ENCODE data around the gene HS3ST2. TPM values are rescaled to one million over a fixed set of nuclear protein-coding genes. Genes with fewer than 3 reads are reported as not detected.
"Not testable (repeated sequence)": the region's sequence is repeated elsewhere in the genome, so short reads cannot be mapped to it uniquely, and the experiment has no call there.

Gene HS3ST2
- total RNA-seq, 1 donor: not detected

- DNase-seq (ENCODE audit: low read depth): peak; percentile 71
- peak; percentile 79 for TF ChIP-seq CTCF (IDR thresholded peaks at IDR 0.05; ENCODE audit: insufficient read depth, low read depth, low read length)
- no peak overlapping the region for H3K4me3 ChIP-seq (ENCODE audit: low read depth, low read length)
These were observed 84.9 kb downstream of the HS3ST2 start for GRCh38 chr16:22898874-22899348.

- not testable (repeated sequence) for DNase-seq (ENCODE audit: low read depth)
These were observed 85.6 kb downstream of the HS3ST2 start for GRCh38 chr16:22899567-22899966.

GRCh38 chr16:22900863-22901262 is 86.9 kb downstream of the HS3ST2 start:
- DNase-seq (ENCODE audit: low read depth): no peak

More at GRCh38 chr16:22899567-22899966, 85.6 kb downstream of the HS3ST2 start:
- H3K4me3 ChIP-seq (ENCODE audit: low read depth, low read length): not testable (repeated sequence)

GRCh38 chr16:22901563-22901962 is 87.6 kb downstream of the HS3ST2 start:
- TF ChIP-seq CTCF (IDR thresholded peaks at IDR 0.05; ENCODE audit: insufficient read depth, low read depth, low read length): no peak
- DNase-seq (ENCODE audit: low read depth): no peak
- no peak overlapping the region for H3K4me3 ChIP-seq (ENCODE audit: low read depth, low read length)

More at GRCh38 chr16:22900863-22901262, 86.9 kb downstream of the HS3ST2 start:
- no peak overlapping the region for H3K4me3 ChIP-seq (ENCODE audit: low read depth, low read length)
- no peak for TF ChIP-seq CTCF (IDR thresholded peaks at IDR 0.05; ENCODE audit: insufficient read depth, low read depth, low read length)

GRCh38 chr16:22903716-22904115 is 89.8 kb downstream of the HS3ST2 start:
- no peak for DNase-seq (ENCODE audit: low read depth)
- TF ChIP-seq CTCF (IDR thresholded peaks at IDR 0.05; ENCODE audit: insufficient read depth, low read depth, low read length): no peak
- H3K4me3 ChIP-seq (ENCODE audit: low read depth, low read length): no peak overlapping the region

- no peak for DNase-seq (ENCODE audit: low read depth)
- H3K4me3 ChIP-seq (ENCODE audit: low read depth, low read length): no peak overlapping the region
- TF ChIP-seq CTCF (IDR thresholded peaks at IDR 0.05; ENCODE audit: insufficient read depth, low read depth, low read length): no peak
These were observed 98.7 kb downstream of the HS3ST2 start for GRCh38 chr16:22912654-22913053.

- DNase-seq (ENCODE audit: low read depth): no peak
- no peak for TF ChIP-seq CTCF (IDR thresholded peaks at IDR 0.05; ENCODE audit: insufficient read depth, low read depth, low read length)
These were observed 101.0 kb downstream of the HS3ST2 start for GRCh38 chr16:22915003-22915402.

More at GRCh38 chr16:22915003-22915402, 101.0 kb downstream of the HS3ST2 start:
- H3K4me3 ChIP-seq (ENCODE audit: low read depth, low read length): no peak overlapping the region

Data from fibroblast of villous mesenchyme (primary cell).